Fibroblast of lung (primary cell): ENCODE results near the gene DBH.

Source experiments
- EZH2 ChIP-seq: IDR thresholded peaks from 2 replicates; pipeline ENCODE4 v1.5.1; 2012; ENCODE audit warnings: low read length, control low read depth, mild to moderate bottlenecking; ENCODE audit errors: missing control alignments
- TF ChIP-seq, protein P1 (sequence below), 2 donors: IDR thresholded peaks in 1 of 2; conservative IDR thresholded peaks in 1 of 2; 1 replicate in 1 of 2; 2 replicates in 1 of 2; pipeline ENCODE4 v1.5.1; 2011 to 2012; ENCODE audit warnings: low read length in 2 of 2, control low read depth in 1 of 2, inconsistent platforms in 1 of 2, low read depth in 1 of 2, mild to moderate bottlenecking in 1 of 2

DNA sequence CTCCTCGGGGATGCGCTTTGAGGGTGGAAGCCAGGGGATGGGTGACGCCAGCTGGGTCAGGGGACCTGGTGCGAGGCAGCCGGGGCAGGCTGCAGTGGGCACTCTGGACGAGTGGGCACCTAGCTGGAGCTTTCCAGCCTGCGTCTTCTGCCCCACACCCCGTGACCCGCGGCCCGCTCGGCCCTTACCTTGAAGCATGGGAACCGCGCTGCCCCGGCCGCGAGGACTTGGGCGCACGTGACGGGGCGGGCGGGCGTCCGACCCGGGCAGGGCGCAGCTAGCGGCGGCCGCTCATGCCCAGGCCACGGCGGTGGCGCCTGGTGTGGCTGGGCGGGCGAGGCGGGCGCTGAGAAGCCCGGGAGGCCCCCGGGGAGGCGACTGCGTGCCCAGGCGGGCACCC, 27.3 kb upstream of the DBH start:
- TF ChIP-seq, protein P1, sequence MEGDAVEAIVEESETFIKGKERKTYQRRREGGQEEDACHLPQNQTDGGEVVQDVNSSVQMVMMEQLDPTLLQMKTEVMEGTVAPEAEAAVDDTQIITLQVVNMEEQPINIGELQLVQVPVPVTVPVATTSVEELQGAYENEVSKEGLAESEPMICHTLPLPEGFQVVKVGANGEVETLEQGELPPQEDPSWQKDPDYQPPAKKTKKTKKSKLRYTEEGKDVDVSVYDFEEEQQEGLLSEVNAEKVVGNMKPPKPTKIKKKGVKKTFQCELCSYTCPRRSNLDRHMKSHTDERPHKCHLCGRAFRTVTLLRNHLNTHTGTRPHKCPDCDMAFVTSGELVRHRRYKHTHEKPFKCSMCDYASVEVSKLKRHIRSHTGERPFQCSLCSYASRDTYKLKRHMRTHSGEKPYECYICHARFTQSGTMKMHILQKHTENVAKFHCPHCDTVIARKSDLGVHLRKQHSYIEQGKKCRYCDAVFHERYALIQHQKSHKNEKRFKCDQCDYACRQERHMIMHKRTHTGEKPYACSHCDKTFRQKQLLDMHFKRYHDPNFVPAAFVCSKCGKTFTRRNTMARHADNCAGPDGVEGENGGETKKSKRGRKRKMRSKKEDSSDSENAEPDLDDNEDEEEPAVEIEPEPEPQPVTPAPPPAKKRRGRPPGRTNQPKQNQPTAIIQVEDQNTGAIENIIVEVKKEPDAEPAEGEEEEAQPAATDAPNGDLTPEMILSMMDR (conservative IDR thresholded peaks at IDR 0.05 in 1 of 2, IDR thresholded peaks at IDR 0.05 in 1 of 2; ENCODE audit: low read depth in 1 of 2, low read length in 2 of 2): no peak
- TF ChIP-seq EZH2: no peak
